ENCODE measurements around the gene WDR18. TPM values are rescaled to one million over a fixed set of nuclear protein-coding genes. Genes with fewer than 3 reads are reported as not detected.

WDR18 gene
- total RNA-seq, 1 experiment from 2014 or later = 124 TPM

- H3K27me3 ChIP-seq (ENCODE audit: insufficient read depth, low read length) = no peaks in the 10 kb centered on the region
- H3K9me2 ChIP-seq (ENCODE audit: insufficient read depth) = no peaks in the 10 kb centered on the region
- no peak for ATAC-seq
- no peaks in the 10 kb centered on the region for H4K20me1 ChIP-seq (ENCODE audit: insufficient read depth)
- ChIA-PET RAD21 (ENCODE audit: low non-redundant PET in 1 of 2, low total read pairs in 2 of 2, uncharacterized antibody in 2 of 2, unreplicated experiment in 2 of 2) (no interaction called here), POLR2A (no interaction called here), CTCF (no interaction called here)
- TF ChIP-seq POLR2AphosphoS5 (IDR thresholded peaks at IDR 0.05; ENCODE audit: low read depth, low read length) = no peak
- no peak for TF ChIP-seq SIN3A (IDR thresholded peaks at IDR 0.05; ENCODE audit: low read depth)
- no peak for TF ChIP-seq EZH2phosphoT487 (IDR thresholded peaks at IDR 0.05; ENCODE audit: borderline replicate concordance)
- no peak for TF ChIP-seq EGR1 (IDR thresholded peaks at IDR 0.05; ENCODE audit: low read depth)
- no peak for TF ChIP-seq EZH2 (IDR thresholded peaks at IDR 0.05)
- TF ChIP-seq YY1 (IDR thresholded peaks at IDR 0.05; ENCODE audit: extremely low read depth, insufficient replicate concordance, low read depth, low read length) = no peak
- TF ChIP-seq CEBPB (IDR thresholded peaks at IDR 0.05; ENCODE audit: low read depth) = no peak
- no peak for TF ChIP-seq ZNF274 (IDR thresholded peaks at IDR 0.05; ENCODE audit: low read depth, low read length)
- TF ChIP-seq CTCF (IDR thresholded peaks at IDR 0.05 in 2 of 3, conservative IDR thresholded peaks at IDR 0.05 in 1 of 3; ENCODE audit: borderline replicate concordance in 1 of 3, insufficient read depth in 1 of 3, low read depth in 2 of 3, low read length in 2 of 3) = no peak
- no peak for TF ChIP-seq POLR2A (IDR thresholded peaks at IDR 0.05; ENCODE audit: borderline replicate concordance, extremely low read depth, insufficient read depth, insufficient read length)
- TF ChIP-seq FOSL1 (IDR thresholded peaks at IDR 0.05; ENCODE audit: low read depth) = no peak
- no peak for TF ChIP-seq ZBTB33 (IDR thresholded peaks at IDR 0.05; ENCODE audit: extremely low read depth, insufficient replicate concordance, low read length)
- H3K4me1 ChIP-seq (ENCODE audit: control insufficient read depth in 1 of 2, insufficient read depth in 2 of 2, low read length in 2 of 2) = peaks cover 3 to 10% of the 10 kb centered on the region in 2 experiments; a peak in 2 of 4 replicates
- H2AFZ ChIP-seq (ENCODE audit: low read depth, low read length, poor library complexity, severe bottlenecking) = no peak overlapping the region
- no peak overlapping the region for H3K4me3 ChIP-seq (replicated peaks in 1 of 2; ENCODE audit: low read depth in 1 of 2, low read length in 2 of 2)
- no peak overlapping the region for H3K27ac ChIP-seq (ENCODE audit: low read depth, low read length)
- H3K9me3 ChIP-seq (ENCODE audit: control insufficient read depth in 1 of 2, insufficient read depth in 1 of 2, low read depth in 1 of 2, low read length in 2 of 2) = no peaks in the 10 kb centered on the region
- no peak overlapping the region for H3K4me2 ChIP-seq (ENCODE audit: low read length)
- no peaks in the 10 kb centered on the region for H3K36me3 ChIP-seq (ENCODE audit: control insufficient read depth in 1 of 2, insufficient read depth in 2 of 2, low read length in 2 of 2)
- intact Hi-C loops (cut with micrococcal nuclease) = no loop called here
- no peaks in the 10 kb centered on the region for H3K79me2 ChIP-seq (ENCODE audit: insufficient read depth, low read length)
- H3K9ac ChIP-seq (ENCODE audit: low read length) = no peak overlapping the region
- no peak for DNase-seq (ENCODE audit: low read depth, low spot score)
- BruUV-seq (replicated peaks) = no TSS peak
Observed at GRCh38 chr19:1004803-1005664, 20.9 kb downstream of the WDR18 start.

All from HCT116 (cell line).